ENCODE data around the gene CDH4.

CDH4 gene

GRCh38 chr20:61822396-61822795, 570.3 kb downstream of the CDH4 start:
- no peak overlapping the region for H3K4ac ChIP-seq (ENCODE audit: low read depth, low read length)
- H3K79me2 ChIP-seq (ENCODE audit: control insufficient read depth, insufficient read depth, low read length, poor library complexity) = no peaks in the 10 kb centered on the region
- H2BK5ac ChIP-seq (ENCODE audit: low read depth, low read length, poor library complexity) = no peak overlapping the region
- no peaks in the 10 kb centered on the region for H3K36me3 ChIP-seq (ENCODE audit: control insufficient read depth in 1 of 2, insufficient read depth in 2 of 2, low read length in 2 of 2)
- no peak overlapping the region for H3K18ac ChIP-seq (ENCODE audit: low read length)
- H4K8ac ChIP-seq (ENCODE audit: low read depth, low read length) = no peak overlapping the region
- no peak overlapping the region for H3K4me3 ChIP-seq (ENCODE audit: low read depth, low read length)
- H3K27ac ChIP-seq (ENCODE audit: low read depth, low read length) = no peak overlapping the region
- no peak overlapping the region for H4K91ac ChIP-seq (ENCODE audit: low read depth, low read length)
- H3K27me3 ChIP-seq (ENCODE audit: insufficient read depth, low read length) = no peaks in the 10 kb centered on the region
- H3K4me1 ChIP-seq (ENCODE audit: control insufficient read depth in 1 of 2, insufficient read depth in 2 of 2, low read length in 2 of 2) = no peaks in the 10 kb centered on the region
- no peak overlapping the region for H3K9ac ChIP-seq (ENCODE audit: low read length)
- no peak overlapping the region for H4K12ac ChIP-seq (ENCODE audit: low read depth, low read length)
- no peak overlapping the region for H2BK120ac ChIP-seq (ENCODE audit: insufficient read depth, low read length, poor library complexity)
- no peaks in the 10 kb centered on the region for H3K79me1 ChIP-seq (ENCODE audit: low read length)
- no peak overlapping the region for H2AFZ ChIP-seq (ENCODE audit: insufficient read depth, low read length, poor library complexity)
- no peak overlapping the region for H2AK5ac ChIP-seq (ENCODE audit: low read length)
- H3K14ac ChIP-seq (ENCODE audit: low read length) = no peak overlapping the region
- no CpG with 5 or more reads among the region's 12 CpGs for WGBS (ENCODE audit: extremely low coverage, insufficient coverage, insufficient read length)
- peaks cover 12% of the 10 kb centered on the region for H3K9me3 ChIP-seq (ENCODE audit: insufficient read depth, low read depth, low read length)
- no peak overlapping the region for H2BK12ac ChIP-seq (ENCODE audit: low read length)
- H3K4me2 ChIP-seq (ENCODE audit: low read length) = no peak overlapping the region
- no peak for DNase-seq
- no peak overlapping the region for H3K23ac ChIP-seq (ENCODE audit: low read length)

GRCh38 chr20:61823242-61823641, 571.2 kb downstream of the CDH4 start:
- H3K18ac ChIP-seq (ENCODE audit: low read length) = no peak overlapping the region
- H2AFZ ChIP-seq (ENCODE audit: insufficient read depth, low read length, poor library complexity) = no peak overlapping the region
- no peaks in the 10 kb centered on the region for H3K4me1 ChIP-seq (ENCODE audit: control insufficient read depth in 1 of 2, insufficient read depth in 2 of 2, low read length in 2 of 2)
- no peak overlapping the region for H2BK120ac ChIP-seq (ENCODE audit: insufficient read depth, low read length, poor library complexity)
- H3K4me3 ChIP-seq (ENCODE audit: low read depth, low read length) = no peak overlapping the region
- no CpG with 5 or more reads among the region's 2 CpGs for WGBS (ENCODE audit: extremely low coverage, insufficient coverage, insufficient read length)
- H3K4me2 ChIP-seq (ENCODE audit: low read length) = no peak overlapping the region
- no peak overlapping the region for H2AK5ac ChIP-seq (ENCODE audit: low read length)
- H2BK12ac ChIP-seq (ENCODE audit: low read length) = no peak overlapping the region
- H2BK5ac ChIP-seq (ENCODE audit: low read depth, low read length, poor library complexity) = no peak overlapping the region
- H3K79me1 ChIP-seq (ENCODE audit: low read length) = no peaks in the 10 kb centered on the region
- no peak overlapping the region for H3K23ac ChIP-seq (ENCODE audit: low read length)
- H3K27ac ChIP-seq (ENCODE audit: low read depth, low read length) = no peak overlapping the region
- no peaks in the 10 kb centered on the region for H3K36me3 ChIP-seq (ENCODE audit: control insufficient read depth in 1 of 2, insufficient read depth in 2 of 2, low read length in 2 of 2)
- no peaks in the 10 kb centered on the region for H3K79me2 ChIP-seq (ENCODE audit: control insufficient read depth, insufficient read depth, low read length, poor library complexity)
- no peak overlapping the region for H4K91ac ChIP-seq (ENCODE audit: low read depth, low read length)
- H4K8ac ChIP-seq (ENCODE audit: low read depth, low read length) = no peak overlapping the region
- no peaks in the 10 kb centered on the region for H3K27me3 ChIP-seq (ENCODE audit: insufficient read depth, low read length)
- no peak overlapping the region for H4K12ac ChIP-seq (ENCODE audit: low read depth, low read length)
- H3K9ac ChIP-seq (ENCODE audit: low read length) = no peak overlapping the region
- H3K14ac ChIP-seq (ENCODE audit: low read length) = no peak overlapping the region
- no peak for DNase-seq
- peaks cover 12% of the 10 kb centered on the region for H3K9me3 ChIP-seq (ENCODE audit: insufficient read depth, low read depth, low read length)
- no peak overlapping the region for H3K4ac ChIP-seq (ENCODE audit: low read depth, low read length)

GRCh38 chr20:61828891-61829290, 576.8 kb downstream of the CDH4 start:
- Histone ChIP-seq H3K18ac (ENCODE audit: low read length) (no peak overlapping the region), H2BK12ac (ENCODE audit: low read length) (no peak overlapping the region), H3K23ac (ENCODE audit: low read length) (no peak overlapping the region), H3K9ac (ENCODE audit: low read length) (no peak overlapping the region), H3K79me2 (ENCODE audit: control insufficient read depth, insufficient read depth, low read length, poor library complexity) (no peaks in the 10 kb centered on the region), H3K14ac (ENCODE audit: low read length) (no peak overlapping the region), H2BK5ac (ENCODE audit: low read depth, low read length, poor library complexity) (no peak overlapping the region), H4K12ac (ENCODE audit: low read depth, low read length) (no peak overlapping the region), H2AFZ (ENCODE audit: insufficient read depth, low read length, poor library complexity) (no peak overlapping the region), H3K4me3 (ENCODE audit: low read depth, low read length) (no peak overlapping the region), H4K91ac (ENCODE audit: low read depth, low read length) (no peak overlapping the region), H2AK5ac (ENCODE audit: low read length) (no peak overlapping the region), H3K27me3 (ENCODE audit: insufficient read depth, low read length) (peaks cover 2% of the 10 kb centered on the region), H3K36me3 (ENCODE audit: control insufficient read depth in 1 of 2, insufficient read depth in 2 of 2, low read length in 2 of 2) (no peaks in the 10 kb centered on the region), H3K79me1 (ENCODE audit: low read length) (no peaks in the 10 kb centered on the region), H3K27ac (ENCODE audit: low read depth, low read length) (no peak overlapping the region), H3K4me2 (ENCODE audit: low read length) (no peak overlapping the region), H4K8ac (ENCODE audit: low read depth, low read length) (no peak overlapping the region), H3K4ac (ENCODE audit: low read depth, low read length) (no peak overlapping the region), H3K4me1 (ENCODE audit: control insufficient read depth in 1 of 2, insufficient read depth in 2 of 2, low read length in 2 of 2) (no peaks in the 10 kb centered on the region), H3K9me3 (ENCODE audit: insufficient read depth, low read depth, low read length) (peaks cover 32% of the 10 kb centered on the region), H2BK120ac (ENCODE audit: insufficient read depth, low read length, poor library complexity) (no peak overlapping the region)
- DNase-seq = no peak
- no CpG with 5 or more reads among the region's 14 CpGs for WGBS (ENCODE audit: extremely low coverage, insufficient coverage, insufficient read length)

GRCh38 chr20:61829526-61829925, 577.5 kb downstream of the CDH4 start:
- no CpG with 5 or more reads among the region's 17 CpGs for WGBS (ENCODE audit: extremely low coverage, insufficient coverage, insufficient read length)
- H4K91ac ChIP-seq (ENCODE audit: low read depth, low read length) = no peak overlapping the region
- no peak overlapping the region for H3K14ac ChIP-seq (ENCODE audit: low read length)
- H3K4me1 ChIP-seq (ENCODE audit: control insufficient read depth in 1 of 2, insufficient read depth in 2 of 2, low read length in 2 of 2) = no peaks in the 10 kb centered on the region
- H3K9me3 ChIP-seq (ENCODE audit: insufficient read depth, low read depth, low read length) = peaks cover 30% of the 10 kb centered on the region
- H4K12ac ChIP-seq (ENCODE audit: low read depth, low read length) = no peak overlapping the region
- H4K8ac ChIP-seq (ENCODE audit: low read depth, low read length) = no peak overlapping the region
- no peak overlapping the region for H3K27ac ChIP-seq (ENCODE audit: low read depth, low read length)
- no peak overlapping the region for H3K18ac ChIP-seq (ENCODE audit: low read length)
- H3K79me2 ChIP-seq (ENCODE audit: control insufficient read depth, insufficient read depth, low read length, poor library complexity) = no peaks in the 10 kb centered on the region
- no peak overlapping the region for H2AK5ac ChIP-seq (ENCODE audit: low read length)
- no peaks in the 10 kb centered on the region for H3K79me1 ChIP-seq (ENCODE audit: low read length)
- DNase-seq = no peak
- H2BK5ac ChIP-seq (ENCODE audit: low read depth, low read length, poor library complexity) = no peak overlapping the region
- no peak overlapping the region for H3K23ac ChIP-seq (ENCODE audit: low read length)
- no peak overlapping the region for H3K4ac ChIP-seq (ENCODE audit: low read depth, low read length)
- H3K27me3 ChIP-seq (ENCODE audit: insufficient read depth, low read length) = peaks cover 2% of the 10 kb centered on the region
- H2BK12ac ChIP-seq (ENCODE audit: low read length) = no peak overlapping the region
- no peak overlapping the region for H3K4me2 ChIP-seq (ENCODE audit: low read length)
- H2AFZ ChIP-seq (ENCODE audit: insufficient read depth, low read length, poor library complexity) = no peak overlapping the region
- no peak overlapping the region for H3K4me3 ChIP-seq (ENCODE audit: low read depth, low read length)
- H3K36me3 ChIP-seq (ENCODE audit: control insufficient read depth in 1 of 2, insufficient read depth in 2 of 2, low read length in 2 of 2) = no peaks in the 10 kb centered on the region
- H2BK120ac ChIP-seq (ENCODE audit: insufficient read depth, low read length, poor library complexity) = no peak overlapping the region
- H3K9ac ChIP-seq (ENCODE audit: low read length) = no peak overlapping the region
